Measurements from ENCODE around the gene CATSPERE. TPM values are rescaled to one million over a fixed set of nuclear protein-coding genes. Genes with fewer than 3 reads are reported as not detected.

The CATSPERE gene
- total and polyA plus RNA-seq, 9 of the 15 experiments (the other 6 are each of a cell fraction or from before 2014, with no cell fraction given), result 0.06 to 0.16 (median 0.09) TPM; not detected in 3

DNA sequence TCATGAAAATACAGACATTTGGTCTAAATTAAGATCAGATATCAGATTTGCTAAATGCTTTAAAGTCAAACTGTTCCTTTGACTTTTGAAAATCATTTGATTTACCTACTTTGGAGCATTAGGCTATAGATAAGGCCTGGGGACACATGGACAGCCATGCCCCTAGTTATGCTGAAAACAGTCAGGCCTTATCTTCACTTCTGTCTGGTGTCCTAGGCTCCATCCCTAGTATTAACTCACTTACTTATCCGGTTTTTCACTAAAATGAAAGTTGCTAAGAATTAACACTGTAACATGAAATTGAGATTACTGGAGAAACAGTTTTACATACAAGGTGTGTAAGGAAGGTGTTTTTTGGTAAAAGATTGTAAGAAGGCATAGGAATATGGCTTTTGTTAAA is 4.5 kb upstream of the CATSPERE start:
- H3K4me1 ChIP-seq (replicated peaks in 1 of 2; ENCODE audit: control insufficient read depth in 2 of 2, insufficient read depth in 2 of 2, low read length in 2 of 2), result peaks cover 0 to 1% of the 10 kb centered on the region in 2 experiments; a peak in 1 of 5 replicates
- no TSS peak for BruUV-seq (replicated peaks)
- no peak overlapping the region for H3K4me2 ChIP-seq (ENCODE audit: insufficient read depth, low read length)
- DNase-seq (ENCODE audit: extremely low read depth in 1 of 4, low spot score in 3 of 4) (peak in 2 of 4 experiments; percentile 34 to 67), FAIRE-seq (no peak), ATAC-seq (no peak)
- no peak overlapping the region for H2AFZ ChIP-seq (ENCODE audit: low read depth, low read length)
- H3K36me3 ChIP-seq (ENCODE audit: control insufficient read depth, insufficient read depth, low read length), result no peaks in the 10 kb centered on the region; the same call in 2 of the 3 replicates
- no peaks in the 10 kb centered on the region for H3K27me3 ChIP-seq (ENCODE audit: control insufficient read depth in 2 of 2, insufficient read depth in 2 of 2, low read length in 2 of 2)
- 3% methylated on average over 1 of the region's 1 CpG for WGBS (ENCODE audit: insufficient coverage, low coverage, missing lambda C conversion rate)
- H3K79me2 ChIP-seq (ENCODE audit: control insufficient read depth, insufficient read depth, low read length), result peaks cover 1% of the 10 kb centered on the region
- intact Hi-C loops (cut with micrococcal nuclease) (no loop called here), in situ Hi-C loops (cut with MboI) (no loop called here)
- H3K9me1 ChIP-seq (ENCODE audit: control insufficient read depth, insufficient read depth, low read length), result no peaks in the 10 kb centered on the region
- no peak overlapping the region for H3K27ac ChIP-seq (ENCODE audit: extremely low read depth, low read depth, low read length)
- H3K9me3 ChIP-seq (replicated peaks; ENCODE audit: control insufficient read depth, insufficient read depth, low read depth, low read length), result peaks cover 8% of the 10 kb centered on the region
- H3K9ac ChIP-seq (ENCODE audit: insufficient read depth in 1 of 2, low read depth in 2 of 2, low read length in 2 of 2), result no peak overlapping the region
- CTCF ChIA-PET (ENCODE audit: low intra/inter-chr PET ratio), result no interaction called here
- POLR2A ChIA-PET, result no interaction called here
- H4K20me1 ChIP-seq (replicated peaks; ENCODE audit: control insufficient read depth, insufficient read depth, low read length), result no peaks in the 10 kb centered on the region
- no peak overlapping the region for H3K4me3 ChIP-seq
- TF ChIP-seq MEIS2 (IDR thresholded peaks at IDR 0.05; ENCODE audit: partially characterized antibody), result peak; percentile 68
- TF ChIP-seq NCOR1 (IDR thresholded peaks at IDR 0.05), result peak; percentile 31; the same call in 1 of the 2 replicates
- no peak for TF ChIP-seq SRSF1 (IDR thresholded peaks at IDR 0.05; ENCODE audit: low read depth, low read length)
- no peak for TF ChIP-seq ZBTB1 (CRISPR knock-in tag; IDR thresholded peaks at IDR 0.05; ENCODE audit: borderline replicate concordance, low read depth)
- TF ChIP-seq CBFA2T3 (IDR thresholded peaks at IDR 0.05), result peak; percentile 65
- TF ChIP-seq SPI1 (IDR thresholded peaks at IDR 0.05; ENCODE audit: borderline replicate concordance, low read depth, low read length), result no peak
- TF ChIP-seq ATF7 (IDR thresholded peaks at IDR 0.05), result 0 out of 2 replicates have a peak, but pooled peaks have one; percentile 16
- TF ChIP-seq, protein P1, sequence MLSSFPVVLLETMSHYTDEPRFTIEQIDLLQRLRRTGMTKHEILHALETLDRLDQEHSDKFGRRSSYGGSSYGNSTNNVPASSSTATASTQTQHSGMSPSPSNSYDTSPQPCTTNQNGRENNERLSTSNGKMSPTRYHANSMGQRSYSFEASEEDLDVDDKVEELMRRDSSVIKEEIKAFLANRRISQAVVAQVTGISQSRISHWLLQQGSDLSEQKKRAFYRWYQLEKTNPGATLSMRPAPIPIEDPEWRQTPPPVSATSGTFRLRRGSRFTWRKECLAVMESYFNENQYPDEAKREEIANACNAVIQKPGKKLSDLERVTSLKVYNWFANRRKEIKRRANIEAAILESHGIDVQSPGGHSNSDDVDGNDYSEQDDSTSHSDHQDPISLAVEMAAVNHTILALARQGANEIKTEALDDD (IDR thresholded peaks at IDR 0.05), result 0 out of 2 replicates have a peak, but pooled peaks have one; percentile 39
- no peak for TF ChIP-seq C11orf30 (IDR thresholded peaks at IDR 0.05; ENCODE audit: low read depth)
- TF ChIP-seq, protein P2, sequence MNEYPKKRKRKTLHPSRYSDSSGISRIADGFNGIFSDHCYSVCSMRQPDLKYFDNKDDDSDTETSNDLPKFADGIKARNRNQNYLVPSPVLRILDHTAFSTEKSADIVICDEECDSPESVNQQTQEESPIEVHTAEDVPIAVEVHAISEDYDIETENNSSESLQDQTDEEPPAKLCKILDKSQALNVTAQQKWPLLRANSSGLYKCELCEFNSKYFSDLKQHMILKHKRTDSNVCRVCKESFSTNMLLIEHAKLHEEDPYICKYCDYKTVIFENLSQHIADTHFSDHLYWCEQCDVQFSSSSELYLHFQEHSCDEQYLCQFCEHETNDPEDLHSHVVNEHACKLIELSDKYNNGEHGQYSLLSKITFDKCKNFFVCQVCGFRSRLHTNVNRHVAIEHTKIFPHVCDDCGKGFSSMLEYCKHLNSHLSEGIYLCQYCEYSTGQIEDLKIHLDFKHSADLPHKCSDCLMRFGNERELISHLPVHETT (CRISPR knock-in tag; conservative IDR thresholded peaks at IDR 0.05 in 1 of 2, IDR thresholded peaks at IDR 0.05 in 1 of 2), result peak in 1 of 2 experiments; percentile 23; a peak in 1 of 4 replicates
- TF ChIP-seq, protein P3, sequence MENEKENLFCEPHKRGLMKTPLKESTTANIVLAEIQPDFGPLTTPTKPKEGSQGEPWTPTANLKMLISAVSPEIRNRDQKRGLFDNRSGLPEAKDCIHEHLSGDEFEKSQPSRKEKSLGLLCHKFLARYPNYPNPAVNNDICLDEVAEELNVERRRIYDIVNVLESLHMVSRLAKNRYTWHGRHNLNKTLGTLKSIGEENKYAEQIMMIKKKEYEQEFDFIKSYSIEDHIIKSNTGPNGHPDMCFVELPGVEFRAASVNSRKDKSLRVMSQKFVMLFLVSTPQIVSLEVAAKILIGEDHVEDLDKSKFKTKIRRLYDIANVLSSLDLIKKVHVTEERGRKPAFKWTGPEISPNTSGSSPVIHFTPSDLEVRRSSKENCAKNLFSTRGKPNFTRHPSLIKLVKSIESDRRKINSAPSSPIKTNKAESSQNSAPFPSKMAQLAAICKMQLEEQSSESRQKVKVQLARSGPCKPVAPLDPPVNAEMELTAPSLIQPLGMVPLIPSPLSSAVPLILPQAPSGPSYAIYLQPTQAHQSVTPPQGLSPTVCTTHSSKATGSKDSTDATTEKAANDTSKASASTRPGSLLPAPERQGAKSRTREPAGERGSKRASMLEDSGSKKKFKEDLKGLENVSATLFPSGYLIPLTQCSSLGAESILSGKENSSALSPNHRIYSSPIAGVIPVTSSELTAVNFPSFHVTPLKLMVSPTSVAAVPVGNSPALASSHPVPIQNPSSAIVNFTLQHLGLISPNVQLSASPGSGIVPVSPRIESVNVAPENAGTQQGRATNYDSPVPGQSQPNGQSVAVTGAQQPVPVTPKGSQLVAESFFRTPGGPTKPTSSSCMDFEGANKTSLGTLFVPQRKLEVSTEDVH (IDR thresholded peaks at IDR 0.05; ENCODE audit: low read depth, partially characterized antibody), result no peak
- 0 out of 2 replicates have a peak, but pooled peaks have one; percentile 25 for TF ChIP-seq ZFX (CRISPR knock-in tag; IDR thresholded peaks at IDR 0.05)
- TF ChIP-seq ARID1B (IDR thresholded peaks at IDR 0.05), result peak; percentile 54; the same call in 1 of the 2 replicates
